HG02763 (cell line): Measurements from ENCODE around the gene SHCBP1.
A peak's percentile ranks its signal among the peaks of the same experiment; 100 is the strongest.
"Not testable (repeated sequence)": the region's sequence is repeated elsewhere in the genome, so short reads cannot be mapped to it uniquely, and the experiment has no call there.

Source experiments
- ATAC-seq: cut with Tn5 transposase; IDR thresholded peaks from one replicate; pipeline ENCODE4 v1.9.1; 2021; ENCODE audit warnings: mild to moderate bottlenecking, moderate library complexity; ENCODE audit not compliant: unreplicated experiment

SHCBP1 gene

GRCh38 chr16:46620266-46621005, 743 bp downstream of the SHCBP1 start:
- ATAC-seq: peak; percentile 17

GRCh38 chr16:46618516-46618915, 2.7 kb downstream of the SHCBP1 start:
- ATAC-seq: no peak

GRCh38 chr16:46614006-46614405, 7.2 kb downstream of the SHCBP1 start:
- no peak for ATAC-seq

GRCh38 chr16:46613352-46613751, 7.8 kb downstream of the SHCBP1 start:
- no peak for ATAC-seq

GRCh38 chr16:46612121-46612520, 9.1 kb downstream of the SHCBP1 start:
- peak; percentile 63 for ATAC-seq

- ATAC-seq: no peak
Measured at GRCh38 chr16:46607529-46607928, 13.7 kb downstream of the SHCBP1 start.

GRCh38 chr16:46606231-46606630, 14.9 kb downstream of the SHCBP1 start:
- no peak for ATAC-seq

GRCh38 chr16:46591257-46591656, 29.9 kb downstream of the SHCBP1 start:
- no peak for ATAC-seq

- no peak for ATAC-seq
Measured at GRCh38 chr16:46586011-46586577, 35.1 kb downstream of the SHCBP1 start.

GRCh38 chr16:46583036-46583435, 38.1 kb downstream of the SHCBP1 start:
- no peak for ATAC-seq

- no peak for ATAC-seq
Measured at GRCh38 chr16:46582313-46582712, 38.9 kb downstream of the SHCBP1 start.

GRCh38 chr16:46577988-46578579, 43.1 kb downstream of the SHCBP1 start:
- no peak for ATAC-seq

GRCh38 chr16:46573834-46574159, 47.4 kb downstream of the SHCBP1 start:
- no peak for ATAC-seq

- no peak for ATAC-seq
Measured at GRCh38 chr16:46573008-46573833, 48.0 kb downstream of the SHCBP1 start.

GRCh38 chr16:46569231-46569735, 51.9 kb downstream of the SHCBP1 start:
- ATAC-seq: no peak

- ATAC-seq: no peak
Measured at GRCh38 chr16:46568472-46569230, 52.5 kb downstream of the SHCBP1 start.

- no peak for ATAC-seq
Measured at GRCh38 chr16:46562979-46563378, 58.2 kb downstream of the SHCBP1 start.

- ATAC-seq: no peak
Measured at GRCh38 chr16:46558018-46558417, 63.2 kb downstream of the SHCBP1 start.

- ATAC-seq: no peak
Measured at GRCh38 chr16:46555951-46556350, 65.2 kb downstream of the SHCBP1 start.

GRCh38 chr16:46554435-46554834, 66.7 kb downstream of the SHCBP1 start:
- not testable (repeated sequence) for ATAC-seq

GRCh38 chr16:46549477-46549876, 71.7 kb downstream of the SHCBP1 start:
- ATAC-seq: no peak
